AG08396 (cell line): Measurements from ENCODE around the gene GTF3A.
A peak's percentile ranks its signal among the peaks of the same experiment; 100 is the strongest.

ENCODE experiments used
- DNase-seq: peaks from one replicate; pipeline ENCODE4 v3.0.0; 2012; ENCODE audit warnings: low spot score, mixed read lengths

The GTF3A gene

GRCh38 chr13:27449081-27449603 lies 24.7 kb downstream of the GTF3A start:
- no peak for DNase-seq

- DNase-seq, result peak; percentile 89
These were observed 25.8 kb downstream of the GTF3A start, which contains the start of gene MTIF3 for GRCh38 chr13:27449936-27450828. TSS of gene MTIF3 (minus strand) at chr13:27450564. CDS start at chr13:27440448, 10,116 bp downstream.

- DNase-seq, result peak; percentile 35
These were observed 26.6 kb downstream of the GTF3A start for GRCh38 chr13:27450921-27451471.

- peak; percentile 27 for DNase-seq
These were observed 31.0 kb downstream of the GTF3A start for GRCh38 chr13:27455331-27455855.

GRCh38 chr13:27461940-27462584 lies 37.6 kb downstream of the GTF3A start:
- no peak for DNase-seq

GRCh38 chr13:27463500-27463899 lies 39.1 kb downstream of the GTF3A start:
- no peak for DNase-seq

GRCh38 chr13:27465611-27466010 lies 41.2 kb downstream of the GTF3A start:
- DNase-seq, result no peak

- no peak for DNase-seq
These were observed 42.1 kb downstream of the GTF3A start for GRCh38 chr13:27466513-27466912.

- DNase-seq, result no peak
These were observed 45.8 kb downstream of the GTF3A start for GRCh38 chr13:27470075-27470820.

GRCh38 chr13:27472441-27472840 lies 48.0 kb downstream of the GTF3A start:
- no peak for DNase-seq

- DNase-seq, result no peak
These were observed 48.5 kb downstream of the GTF3A start for GRCh38 chr13:27472941-27473340.

- DNase-seq, result no peak
These were observed 50.4 kb downstream of the GTF3A start for GRCh38 chr13:27474751-27475268.

- DNase-seq, result peak; percentile 49
These were observed 52.7 kb downstream of the GTF3A start for GRCh38 chr13:27476943-27477703.

- peak; percentile 48 for DNase-seq
These were observed 57.3 kb downstream of the GTF3A start for GRCh38 chr13:27481766-27482165.

GRCh38 chr13:27482983-27483382 lies 58.6 kb downstream of the GTF3A start:
- DNase-seq, result no peak

GRCh38 chr13:27483421-27483820 lies 59.0 kb downstream of the GTF3A start:
- no peak for DNase-seq
